ENCODE data around the gene DAB2IP.

DNA sequence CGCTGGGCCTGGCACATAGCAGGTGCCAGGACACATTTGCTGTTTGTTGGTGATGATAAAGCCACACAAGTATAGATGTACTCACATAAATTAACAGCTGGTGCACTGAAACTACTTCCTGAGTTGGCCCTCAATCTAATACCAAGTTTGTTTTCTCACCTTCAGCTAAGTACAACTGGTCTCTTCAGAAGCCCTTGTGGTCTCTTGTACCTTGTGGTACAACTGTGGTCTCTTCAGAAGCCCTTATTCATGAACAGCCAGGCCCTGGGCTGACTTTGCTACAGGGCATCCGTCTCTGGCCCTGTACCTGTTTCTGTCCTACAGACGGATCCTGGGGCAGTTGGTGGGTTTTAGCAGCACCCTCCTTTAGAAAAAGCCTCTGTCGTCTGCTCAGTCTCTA, 81.5 kb downstream of the DAB2IP start:
- TF ChIP-seq, protein P1, sequence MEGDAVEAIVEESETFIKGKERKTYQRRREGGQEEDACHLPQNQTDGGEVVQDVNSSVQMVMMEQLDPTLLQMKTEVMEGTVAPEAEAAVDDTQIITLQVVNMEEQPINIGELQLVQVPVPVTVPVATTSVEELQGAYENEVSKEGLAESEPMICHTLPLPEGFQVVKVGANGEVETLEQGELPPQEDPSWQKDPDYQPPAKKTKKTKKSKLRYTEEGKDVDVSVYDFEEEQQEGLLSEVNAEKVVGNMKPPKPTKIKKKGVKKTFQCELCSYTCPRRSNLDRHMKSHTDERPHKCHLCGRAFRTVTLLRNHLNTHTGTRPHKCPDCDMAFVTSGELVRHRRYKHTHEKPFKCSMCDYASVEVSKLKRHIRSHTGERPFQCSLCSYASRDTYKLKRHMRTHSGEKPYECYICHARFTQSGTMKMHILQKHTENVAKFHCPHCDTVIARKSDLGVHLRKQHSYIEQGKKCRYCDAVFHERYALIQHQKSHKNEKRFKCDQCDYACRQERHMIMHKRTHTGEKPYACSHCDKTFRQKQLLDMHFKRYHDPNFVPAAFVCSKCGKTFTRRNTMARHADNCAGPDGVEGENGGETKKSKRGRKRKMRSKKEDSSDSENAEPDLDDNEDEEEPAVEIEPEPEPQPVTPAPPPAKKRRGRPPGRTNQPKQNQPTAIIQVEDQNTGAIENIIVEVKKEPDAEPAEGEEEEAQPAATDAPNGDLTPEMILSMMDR (tag by site-specific recombination; IDR thresholded peaks at IDR 0.05): no peak
- TF ChIP-seq ZFP3 (tag by site-specific recombination; IDR thresholded peaks at IDR 0.05; ENCODE audit: low read depth) (no peak), ZNF48 (tag by site-specific recombination; IDR thresholded peaks at IDR 0.05) (no peak), ZNF239 (tag by site-specific recombination; IDR thresholded peaks at IDR 0.05) (no peak), ZNF112 (tag by site-specific recombination; IDR thresholded peaks at IDR 0.05) (no peak), ZXDB (tag by site-specific recombination; IDR thresholded peaks at IDR 0.05) (no peak)
- TF ChIP-seq, protein P2, sequence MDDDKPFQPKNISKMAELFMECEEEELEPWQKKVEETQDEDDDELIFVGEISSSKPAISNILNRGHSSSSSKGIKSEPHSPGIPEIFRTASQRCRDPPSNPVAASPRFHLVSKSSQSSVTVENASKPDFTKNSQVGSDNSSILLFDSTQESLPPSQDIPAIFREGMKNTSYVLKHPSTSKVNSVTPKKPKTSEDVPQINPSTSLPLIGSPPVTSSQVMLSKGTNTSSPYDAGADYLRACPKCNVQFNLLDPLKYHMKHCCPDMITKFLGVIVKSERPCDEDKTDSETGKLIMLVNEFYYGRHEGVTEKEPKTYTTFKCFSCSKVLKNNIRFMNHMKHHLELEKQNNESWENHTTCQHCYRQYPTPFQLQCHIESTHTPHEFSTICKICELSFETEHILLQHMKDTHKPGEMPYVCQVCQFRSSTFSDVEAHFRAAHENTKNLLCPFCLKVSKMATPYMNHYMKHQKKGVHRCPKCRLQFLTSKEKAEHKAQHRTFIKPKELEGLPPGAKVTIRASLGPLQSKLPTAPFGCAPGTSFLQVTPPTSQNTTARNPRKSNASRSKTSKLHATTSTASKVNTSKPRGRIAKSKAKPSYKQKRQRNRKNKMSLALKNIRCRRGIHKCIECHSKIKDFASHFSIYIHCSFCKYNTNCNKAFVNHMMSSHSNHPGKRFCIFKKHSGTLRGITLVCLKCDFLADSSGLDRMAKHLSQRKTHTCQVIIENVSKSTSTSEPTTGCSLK (tag by site-specific recombination; IDR thresholded peaks at IDR 0.05): no peak
- TF ChIP-seq, protein P3, sequence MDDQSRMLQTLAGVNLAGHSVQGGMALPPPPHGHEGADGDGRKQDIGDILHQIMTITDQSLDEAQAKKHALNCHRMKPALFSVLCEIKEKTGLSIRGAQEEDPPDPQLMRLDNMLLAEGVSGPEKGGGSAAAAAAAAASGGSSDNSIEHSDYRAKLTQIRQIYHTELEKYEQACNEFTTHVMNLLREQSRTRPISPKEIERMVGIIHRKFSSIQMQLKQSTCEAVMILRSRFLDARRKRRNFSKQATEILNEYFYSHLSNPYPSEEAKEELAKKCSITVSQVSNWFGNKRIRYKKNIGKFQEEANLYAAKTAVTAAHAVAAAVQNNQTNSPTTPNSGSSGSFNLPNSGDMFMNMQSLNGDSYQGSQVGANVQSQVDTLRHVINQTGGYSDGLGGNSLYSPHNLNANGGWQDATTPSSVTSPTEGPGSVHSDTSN (CRISPR knock-in tag; IDR thresholded peaks at IDR 0.05): no peak
- TF ChIP-seq, protein P4, sequence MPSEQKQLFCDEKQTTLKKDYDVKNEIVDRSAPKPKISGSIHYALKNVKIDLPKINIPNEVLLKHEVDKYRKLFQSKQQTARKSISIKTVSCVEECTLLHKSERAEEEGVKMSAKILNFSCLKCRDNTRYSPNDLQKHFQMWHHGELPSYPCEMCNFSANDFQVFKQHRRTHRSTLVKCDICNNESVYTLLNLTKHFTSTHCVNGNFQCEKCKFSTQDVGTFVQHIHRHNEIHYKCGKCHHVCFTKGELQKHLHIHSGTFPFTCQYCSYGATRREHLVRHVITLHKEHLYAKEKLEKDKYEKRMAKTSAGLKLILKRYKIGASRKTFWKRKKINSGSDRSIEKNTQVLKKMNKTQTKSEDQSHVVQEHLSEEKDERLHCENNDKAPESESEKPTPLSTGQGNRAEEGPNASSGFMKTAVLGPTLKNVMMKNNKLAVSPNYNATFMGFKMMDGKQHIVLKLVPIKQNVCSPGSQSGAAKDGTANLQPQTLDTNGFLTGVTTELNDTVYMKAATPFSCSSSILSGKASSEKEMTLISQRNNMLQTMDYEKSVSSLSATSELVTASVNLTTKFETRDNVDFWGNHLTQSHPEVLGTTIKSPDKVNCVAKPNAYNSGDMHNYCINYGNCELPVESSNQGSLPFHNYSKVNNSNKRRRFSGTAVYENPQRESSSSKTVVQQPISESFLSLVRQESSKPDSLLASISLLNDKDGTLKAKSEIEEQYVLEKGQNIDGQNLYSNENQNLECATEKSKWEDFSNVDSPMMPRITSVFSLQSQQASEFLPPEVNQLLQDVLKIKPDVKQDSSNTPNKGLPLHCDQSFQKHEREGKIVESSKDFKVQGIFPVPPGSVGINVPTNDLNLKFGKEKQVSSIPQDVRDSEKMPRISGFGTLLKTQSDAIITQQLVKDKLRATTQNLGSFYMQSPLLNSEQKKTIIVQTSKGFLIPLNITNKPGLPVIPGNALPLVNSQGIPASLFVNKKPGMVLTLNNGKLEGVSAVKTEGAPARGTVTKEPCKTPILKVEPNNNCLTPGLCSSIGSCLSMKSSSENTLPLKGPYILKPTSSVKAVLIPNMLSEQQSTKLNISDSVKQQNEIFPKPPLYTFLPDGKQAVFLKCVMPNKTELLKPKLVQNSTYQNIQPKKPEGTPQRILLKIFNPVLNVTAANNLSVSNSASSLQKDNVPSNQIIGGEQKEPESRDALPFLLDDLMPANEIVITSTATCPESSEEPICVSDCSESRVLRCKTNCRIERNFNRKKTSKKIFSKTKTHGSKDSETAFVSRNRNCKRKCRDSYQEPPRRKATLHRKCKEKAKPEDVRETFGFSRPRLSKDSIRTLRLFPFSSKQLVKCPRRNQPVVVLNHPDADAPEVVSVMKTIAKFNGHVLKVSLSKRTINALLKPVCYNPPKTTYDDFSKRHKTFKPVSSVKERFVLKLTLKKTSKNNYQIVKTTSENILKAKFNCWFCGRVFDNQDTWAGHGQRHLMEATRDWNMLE (tag by site-specific recombination; conservative IDR thresholded peaks at IDR 0.05; ENCODE audit: low read depth): no peak
- TF ChIP-seq, protein P5, sequence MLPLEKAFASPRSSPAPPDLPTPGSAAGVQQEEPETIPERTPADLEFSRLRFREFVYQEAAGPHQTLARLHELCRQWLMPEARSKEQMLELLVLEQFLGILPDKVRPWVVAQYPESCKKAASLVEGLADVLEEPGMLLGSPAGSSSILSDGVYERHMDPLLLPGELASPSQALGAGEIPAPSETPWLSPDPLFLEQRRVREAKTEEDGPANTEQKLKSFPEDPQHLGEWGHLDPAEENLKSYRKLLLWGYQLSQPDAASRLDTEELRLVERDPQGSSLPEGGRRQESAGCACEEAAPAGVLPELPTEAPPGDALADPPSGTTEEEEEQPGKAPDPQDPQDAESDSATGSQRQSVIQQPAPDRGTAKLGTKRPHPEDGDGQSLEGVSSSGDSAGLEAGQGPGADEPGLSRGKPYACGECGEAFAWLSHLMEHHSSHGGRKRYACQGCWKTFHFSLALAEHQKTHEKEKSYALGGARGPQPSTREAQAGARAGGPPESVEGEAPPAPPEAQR (tag by site-specific recombination; IDR thresholded peaks at IDR 0.05): no peak
- TF ChIP-seq, protein P6, sequence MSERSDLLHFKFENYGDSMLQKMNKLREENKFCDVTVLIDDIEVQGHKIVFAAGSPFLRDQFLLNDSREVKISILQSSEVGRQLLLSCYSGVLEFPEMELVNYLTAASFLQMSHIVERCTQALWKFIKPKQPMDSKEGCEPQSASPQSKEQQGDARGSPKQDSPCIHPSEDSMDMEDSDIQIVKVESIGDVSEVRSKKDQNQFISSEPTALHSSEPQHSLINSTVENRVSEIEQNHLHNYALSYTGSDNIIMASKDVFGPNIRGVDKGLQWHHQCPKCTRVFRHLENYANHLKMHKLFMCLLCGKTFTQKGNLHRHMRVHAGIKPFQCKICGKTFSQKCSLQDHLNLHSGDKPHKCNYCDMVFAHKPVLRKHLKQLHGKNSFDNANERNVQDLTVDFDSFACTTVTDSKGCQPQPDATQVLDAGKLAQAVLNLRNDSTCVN (tag by site-specific recombination; optimal IDR thresholded peaks at IDR 0.05): no peak
- TF ChIP-seq, protein P7, sequence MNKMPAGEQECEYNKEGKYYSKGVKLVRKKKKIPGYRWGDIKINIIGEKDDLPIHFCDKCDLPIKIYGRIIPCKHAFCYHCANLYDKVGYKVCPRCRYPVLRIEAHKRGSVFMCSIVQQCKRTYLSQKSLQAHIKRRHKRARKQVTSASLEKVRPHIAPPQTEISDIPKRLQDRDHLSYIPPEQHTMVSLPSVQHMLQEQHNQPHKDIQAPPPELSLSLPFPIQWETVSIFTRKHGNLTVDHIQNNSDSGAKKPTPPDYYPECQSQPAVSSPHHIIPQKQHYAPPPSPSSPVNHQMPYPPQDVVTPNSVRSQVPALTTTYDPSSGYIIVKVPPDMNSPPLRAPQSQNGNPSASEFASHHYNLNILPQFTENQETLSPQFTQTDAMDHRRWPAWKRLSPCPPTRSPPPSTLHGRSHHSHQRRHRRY (tag by site-specific recombination; IDR thresholded peaks at IDR 0.05): no peak
